NCI-H1048 (cell line): ENCODE data around the gene PLAAT2.

ENCODE experiments used
- DNase-seq: peaks from one replicate; lab custom pipeline; 2025; lab: John Stamatoyannopoulos, UW

The PLAAT2 gene

GRCh38 chr11:63518548-63518947, 44.6 kb downstream of the PLAAT2 start:
- DNase-seq, result no peak

GRCh38 chr11:63517156-63517555, 46.0 kb downstream of the PLAAT2 start:
- DNase-seq, result no peak

- DNase-seq, result no peak
These were observed 47.1 kb downstream of the PLAAT2 start for GRCh38 chr11:63516109-63516508.

GRCh38 chr11:63512816-63513215, 50.4 kb downstream of the PLAAT2 start:
- no peak for DNase-seq

GRCh38 chr11:63511048-63511748, 52.0 kb downstream of the PLAAT2 start:
- DNase-seq, result no peak

- DNase-seq, result no peak
These were observed 52.7 kb downstream of the PLAAT2 start for GRCh38 chr11:63510360-63511047.

- DNase-seq, result no peak
These were observed 54.4 kb downstream of the PLAAT2 start for GRCh38 chr11:63508745-63509144.

GRCh38 chr11:63508009-63508408, 55.2 kb downstream of the PLAAT2 start:
- DNase-seq, result no peak

- no peak for DNase-seq
These were observed 55.7 kb downstream of the PLAAT2 start for GRCh38 chr11:63507511-63507910.

- no peak for DNase-seq
These were observed 56.3 kb downstream of the PLAAT2 start for GRCh38 chr11:63506876-63507275.

GRCh38 chr11:63505857-63506528, 57.2 kb downstream of the PLAAT2 start, which contains the start of gene LGALS12:
LGALS12 (plus strand) TSS chr11:63506084; CDS start chr11:63506459, 375 bp downstream.
- DNase-seq, result no peak

- DNase-seq, result no peak
These were observed 58.1 kb downstream of the PLAAT2 start for GRCh38 chr11:63504933-63505586.

- DNase-seq, result no peak
These were observed 59.1 kb downstream of the PLAAT2 start for GRCh38 chr11:63504054-63504453.

- DNase-seq, result no peak
These were observed 59.7 kb downstream of the PLAAT2 start for GRCh38 chr11:63503492-63503891.
